GM12875 (cell line): ENCODE data around the gene KCNC3.

Source experiments
- H3K4me3 ChIP-seq: one replicate; pipeline ENCODE4 v1.5.1; 2011; ENCODE audit warnings: low read depth, low read length, control low read depth
- CTCF ChIP-seq: IDR thresholded peaks from 2 replicates; pipeline ENCODE4 v1.5.1; 2011; ENCODE audit warnings: low read depth, mild to moderate bottlenecking, control low read depth, inconsistent platforms, low read length, moderate library complexity, borderline replicate concordance; ENCODE audit not compliant: insufficient read depth

Gene KCNC3

GRCh38 chr19:50324331-50324730 lies 4.8 kb downstream of the KCNC3 start:
- H3K4me3 ChIP-seq, result no peak overlapping the region
- no peak for TF ChIP-seq CTCF

GRCh38 chr19:50323782-50324133 lies 5.4 kb downstream of the KCNC3 start:
- H3K4me3 ChIP-seq, result no peak overlapping the region
- TF ChIP-seq CTCF, result no peak

- TF ChIP-seq CTCF, result no peak
- H3K4me3 ChIP-seq, result no peak overlapping the region
Observed at GRCh38 chr19:50322931-50323781, 6.0 kb downstream of the KCNC3 start.

- H3K4me3 ChIP-seq, result no peak overlapping the region
- TF ChIP-seq CTCF, result no peak
Observed at GRCh38 chr19:50322234-50322633, 6.9 kb downstream of the KCNC3 start.

- TF ChIP-seq CTCF, result no peak
- no peak overlapping the region for H3K4me3 ChIP-seq
Observed at GRCh38 chr19:50321831-50322230, 7.3 kb downstream of the KCNC3 start.

- no peak for TF ChIP-seq CTCF
- H3K4me3 ChIP-seq, result no peak overlapping the region
Observed at GRCh38 chr19:50320596-50320995, 8.6 kb downstream of the KCNC3 start.

- TF ChIP-seq CTCF, result no peak
- H3K4me3 ChIP-seq, result no peak overlapping the region
Observed at GRCh38 chr19:50320051-50320450, 9.1 kb downstream of the KCNC3 start.
